Measurements from ENCODE around the gene TP53RK. TPM values are rescaled to one million over a fixed set of nuclear protein-coding genes. Genes with fewer than 3 reads are reported as not detected.

TP53RK gene
- total and polyA plus RNA-seq, 2 of the 4 experiments (the other 2 are of a cell fraction): 8.7 to 10.6 TPM

DNA sequence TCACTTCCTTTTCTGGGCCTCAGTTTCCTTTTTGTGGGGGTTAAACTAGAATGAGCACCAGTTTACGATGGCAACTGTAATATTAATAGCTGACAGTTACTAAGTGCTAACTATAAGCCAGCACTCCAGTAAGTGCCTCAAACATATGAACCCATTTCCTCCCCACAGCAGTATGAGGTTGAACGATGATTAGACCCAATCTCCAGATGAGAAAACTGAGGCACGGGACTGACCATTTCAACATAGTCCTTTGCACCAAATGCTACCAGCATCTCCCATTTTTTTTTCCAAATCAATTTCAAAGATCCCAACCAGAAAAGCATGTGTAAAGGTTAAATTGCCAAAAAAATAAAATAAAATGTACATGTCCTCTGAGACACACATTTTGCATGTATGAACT lies 45.1 kb downstream of the TP53RK start:
- Histone ChIP-seq H3K36me3 (ENCODE audit: control insufficient read depth, insufficient read depth, low read length) (no peaks in the 10 kb centered on the region), H3K9me1 (ENCODE audit: insufficient read depth, low read length) (no peaks in the 10 kb centered on the region), H2BK20ac (ENCODE audit: low read depth, low read length) (no peak overlapping the region), H3K56ac (ENCODE audit: extremely low read depth, insufficient read depth, low read length) (no peak overlapping the region), H3K23ac (ENCODE audit: low read depth, low read length) (no peak overlapping the region), H3K27me3 (ENCODE audit: control insufficient read depth, insufficient read depth, low read length) (peaks cover 4% of the 10 kb centered on the region), H4K5ac (ENCODE audit: low read depth, low read length) (no peak overlapping the region), H2AK5ac (ENCODE audit: low read depth, low read length) (no peak overlapping the region), H3K4me3 (ENCODE audit: insufficient read depth, low read depth, low read length) (no peak overlapping the region), H3K27ac (ENCODE audit: insufficient read depth, low read length) (no peak overlapping the region), H4K20me1 (ENCODE audit: insufficient read depth, low read length) (no peaks in the 10 kb centered on the region), H2BK5ac (ENCODE audit: low read depth, low read length, poor library complexity, severe bottlenecking) (no peak overlapping the region), H3K4me2 (ENCODE audit: low read depth, low read length) (no peak overlapping the region), H2BK120ac (ENCODE audit: low read depth, low read length) (no peak overlapping the region), H3K9me3 (ENCODE audit: control insufficient read depth, insufficient read depth, low read length) (no peaks in the 10 kb centered on the region), H4K91ac (ENCODE audit: insufficient read depth, low read depth, low read length) (no peak overlapping the region), H3K79me1 (ENCODE audit: low read depth in 1 of 2, low read length in 2 of 2) (no peaks in the 10 kb centered on the region), H3K14ac (replicated peaks; ENCODE audit: low read depth, low read length) (no peak overlapping the region), H3K4me1 (ENCODE audit: control insufficient read depth, insufficient read depth, low read length) (peaks cover 3% of the 10 kb centered on the region; the same call in 1 of the 2 replicates), H2AFZ (replicated peaks; ENCODE audit: low read length, poor library complexity) (no peak overlapping the region), H3K9ac (ENCODE audit: low read depth, low read length) (no peak overlapping the region), H2AK9ac (replicated peaks; ENCODE audit: low read depth, low read length, poor library complexity) (no peak overlapping the region), H2BK15ac (ENCODE audit: low read depth, low read length) (no peak overlapping the region), H4K8ac (ENCODE audit: low read depth in 2 of 2, low read length in 2 of 2) (no peak overlapping the region), H3K18ac (ENCODE audit: low read depth, low read length) (no peak overlapping the region), H3K4ac (ENCODE audit: low read depth, low read length) (no peak overlapping the region)
- ChIA-PET CTCF (no interaction called here), POLR2A (ENCODE audit: unreplicated experiment) (no interaction called here)
- in situ Hi-C loops (cut with MboI; ENCODE audit: low sequenced_read_pairs) (no loop called here), intact Hi-C loops (cut with micrococcal nuclease) (no loop called here), dilution Hi-C loops (cut with HindIII; ENCODE audit: low sequenced_read_pairs, unreplicated experiment) (no loop called here)
- ATAC-seq (ENCODE audit: low read depth) (no peak), DNase-seq (no peak)
- TF ChIP-seq MAFK (IDR thresholded peaks at IDR 0.05; ENCODE audit: low read depth, low read length) (no peak), CHD1 (IDR thresholded peaks at IDR 0.05; ENCODE audit: low read depth, low read length) (no peak), RAD21 (IDR thresholded peaks at IDR 0.05; ENCODE audit: low read length) (no peak), MXI1 (IDR thresholded peaks at IDR 0.05; ENCODE audit: borderline replicate concordance, low read depth, low read length) (no peak), SMC3 (IDR thresholded peaks at IDR 0.05; ENCODE audit: low read depth, low read length) (no peak), BHLHE40 (IDR thresholded peaks at IDR 0.05; ENCODE audit: low read depth, low read length) (no peak), RFX5 (IDR thresholded peaks at IDR 0.05; ENCODE audit: low read depth, low read length) (no peak), CEBPB (IDR thresholded peaks at IDR 0.05; ENCODE audit: low read depth, low read length) (no peak), NFE2L2 (IDR thresholded peaks at IDR 0.05; ENCODE audit: low read depth, low read length) (no peak), RCOR1 (IDR thresholded peaks at IDR 0.05; ENCODE audit: insufficient replicate concordance, low read length) (no peak)
- TF ChIP-seq, protein P1, sequence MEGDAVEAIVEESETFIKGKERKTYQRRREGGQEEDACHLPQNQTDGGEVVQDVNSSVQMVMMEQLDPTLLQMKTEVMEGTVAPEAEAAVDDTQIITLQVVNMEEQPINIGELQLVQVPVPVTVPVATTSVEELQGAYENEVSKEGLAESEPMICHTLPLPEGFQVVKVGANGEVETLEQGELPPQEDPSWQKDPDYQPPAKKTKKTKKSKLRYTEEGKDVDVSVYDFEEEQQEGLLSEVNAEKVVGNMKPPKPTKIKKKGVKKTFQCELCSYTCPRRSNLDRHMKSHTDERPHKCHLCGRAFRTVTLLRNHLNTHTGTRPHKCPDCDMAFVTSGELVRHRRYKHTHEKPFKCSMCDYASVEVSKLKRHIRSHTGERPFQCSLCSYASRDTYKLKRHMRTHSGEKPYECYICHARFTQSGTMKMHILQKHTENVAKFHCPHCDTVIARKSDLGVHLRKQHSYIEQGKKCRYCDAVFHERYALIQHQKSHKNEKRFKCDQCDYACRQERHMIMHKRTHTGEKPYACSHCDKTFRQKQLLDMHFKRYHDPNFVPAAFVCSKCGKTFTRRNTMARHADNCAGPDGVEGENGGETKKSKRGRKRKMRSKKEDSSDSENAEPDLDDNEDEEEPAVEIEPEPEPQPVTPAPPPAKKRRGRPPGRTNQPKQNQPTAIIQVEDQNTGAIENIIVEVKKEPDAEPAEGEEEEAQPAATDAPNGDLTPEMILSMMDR (conservative IDR thresholded peaks at IDR 0.05; ENCODE audit: low read depth, low read length): no peak
- no TSS peak for BruUV-seq (replicated peaks)
- WGBS, 2 experiments (ENCODE audit: extremely low coverage in 2 of 2, insufficient read length in 1 of 2): no CpG with 5 or more reads among the region's 3 CpGs

Data from IMR-90 (cell line).